Thoracic aorta (tissue), 2 donors: ENCODE data around the gene YBEY. TPM values are rescaled to one million over a fixed set of nuclear protein-coding genes. Genes with fewer than 3 reads are reported as not detected.

Experiments
- ATAC-seq: fragments of 150-250 bp; one replicate; pipeline ENCODE4 v1.8.0; 2017; ENCODE audit warnings: low read depth; ENCODE audit not compliant: insufficient number of reproducible peaks, low FRiP score
- DNase-seq: peaks from one replicate; pipeline ENCODE4 v3.0.0-alpha.2; 2020; ENCODE audit warnings: low spot score
- H3K27ac ChIP-seq, 2 donors: fragments of 200-600 bp; sonication (generic); 1 replicate in 1 of 2; 2 replicates in 1 of 2; pipeline ENCODE4 v1.5.1; 2016; ENCODE audit warnings: mild to moderate bottlenecking in 2 of 2, moderate library complexity in 2 of 2
- H3K27me3 ChIP-seq: fragments of 200-600 bp; sonication (generic); replicated peaks from 2 replicates; pipeline ENCODE4 v1.6.0; 2016; ENCODE audit warnings: mild to moderate bottlenecking; ENCODE audit not compliant: insufficient read depth
- H3K36me3 ChIP-seq: fragments of 200-600 bp; sonication (generic); one replicate; pipeline ENCODE4 v1.5.1; 2016
- H3K4me1 ChIP-seq, 2 donors: fragments of 200-600 bp; sonication (generic); 1 replicate in 1 of 2; 2 replicates in 1 of 2; pipeline versions ENCODE4 v1.5.1 to v1.6.0; 2016; ENCODE audit warnings: low read depth in 2 of 2, mild to moderate bottlenecking in 1 of 2; ENCODE audit not compliant: control insufficient read depth in 1 of 2
- H3K4me3 ChIP-seq: fragments of 200-600 bp; sonication (generic); 2 replicates; pipeline ENCODE4 v1.5.1; 2016; ENCODE audit warnings: mild to moderate bottlenecking
- H3K9me3 ChIP-seq: fragments of 200-600 bp; sonication (generic); 2 replicates; pipeline ENCODE4 v1.5.1; 2016
- total RNA-seq, 2 donors: library from RNA; depleted of rRNA; stranded (reverse); fragments of >200 nt; gene quantifications; one replicate each; pipeline versions ENCODE4 v1.1.0 to v1.2.3, GENCODE V29; 2016
- TF ChIP-seq, protein P1 (sequence below): fragments of 200-600 bp; sonication (generic); IDR thresholded peaks from one replicate; pipeline ENCODE4 v1.5.1; 2019; ENCODE audit warnings: antibody characterized with exemption

YBEY gene
- total RNA-seq, 2 donors from 2014 or later = 5.1 to 11.9 TPM

DNA sequence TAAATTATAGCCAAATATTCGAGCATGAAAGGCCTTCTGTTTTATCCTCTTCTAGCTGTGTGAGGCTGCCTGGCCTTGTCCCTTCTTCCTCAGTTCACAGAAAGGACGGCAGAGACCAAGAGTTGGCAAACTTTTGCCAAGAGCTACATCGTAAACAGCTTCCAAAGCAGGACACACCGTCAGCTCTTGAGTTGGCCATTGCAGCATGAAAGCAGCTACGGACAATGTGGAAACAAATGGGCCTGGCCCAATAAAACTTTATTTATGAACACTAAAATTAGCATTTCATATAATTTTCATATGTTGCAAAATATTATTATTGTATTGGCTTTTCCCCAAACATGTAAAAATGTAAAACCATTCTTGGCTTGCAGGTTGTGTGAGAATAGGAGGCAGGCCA is 26.8 kb downstream of the YBEY start:
- Histone ChIP-seq H3K4me1 (no peaks in the 10 kb centered on the region), H3K27ac (no peak overlapping the region)
- no peak for ATAC-seq

GRCh38 chr21:46314441-46315020 is 28.4 kb downstream of the YBEY start:
- no peaks in the 10 kb centered on the region for H3K4me1 ChIP-seq
- no peaks in the 10 kb centered on the region for H3K9me3 ChIP-seq
- no peaks in the 10 kb centered on the region for H3K27me3 ChIP-seq
- TF ChIP-seq, protein P1, sequence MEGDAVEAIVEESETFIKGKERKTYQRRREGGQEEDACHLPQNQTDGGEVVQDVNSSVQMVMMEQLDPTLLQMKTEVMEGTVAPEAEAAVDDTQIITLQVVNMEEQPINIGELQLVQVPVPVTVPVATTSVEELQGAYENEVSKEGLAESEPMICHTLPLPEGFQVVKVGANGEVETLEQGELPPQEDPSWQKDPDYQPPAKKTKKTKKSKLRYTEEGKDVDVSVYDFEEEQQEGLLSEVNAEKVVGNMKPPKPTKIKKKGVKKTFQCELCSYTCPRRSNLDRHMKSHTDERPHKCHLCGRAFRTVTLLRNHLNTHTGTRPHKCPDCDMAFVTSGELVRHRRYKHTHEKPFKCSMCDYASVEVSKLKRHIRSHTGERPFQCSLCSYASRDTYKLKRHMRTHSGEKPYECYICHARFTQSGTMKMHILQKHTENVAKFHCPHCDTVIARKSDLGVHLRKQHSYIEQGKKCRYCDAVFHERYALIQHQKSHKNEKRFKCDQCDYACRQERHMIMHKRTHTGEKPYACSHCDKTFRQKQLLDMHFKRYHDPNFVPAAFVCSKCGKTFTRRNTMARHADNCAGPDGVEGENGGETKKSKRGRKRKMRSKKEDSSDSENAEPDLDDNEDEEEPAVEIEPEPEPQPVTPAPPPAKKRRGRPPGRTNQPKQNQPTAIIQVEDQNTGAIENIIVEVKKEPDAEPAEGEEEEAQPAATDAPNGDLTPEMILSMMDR = no peak
- no peaks in the 10 kb centered on the region for H3K36me3 ChIP-seq
- DNase-seq = no peak
- no peak overlapping the region for H3K4me3 ChIP-seq
- H3K27ac ChIP-seq = no peak overlapping the region
- ATAC-seq = no peak

More for the DNA sequence above, 26.8 kb downstream of the YBEY start:
- no peak for DNase-seq
- H3K9me3 ChIP-seq = no peaks in the 10 kb centered on the region
- TF ChIP-seq, protein P1 = no peak
- no peaks in the 10 kb centered on the region for H3K36me3 ChIP-seq
- no peaks in the 10 kb centered on the region for H3K27me3 ChIP-seq
- no peak overlapping the region for H3K4me3 ChIP-seq

DNA sequence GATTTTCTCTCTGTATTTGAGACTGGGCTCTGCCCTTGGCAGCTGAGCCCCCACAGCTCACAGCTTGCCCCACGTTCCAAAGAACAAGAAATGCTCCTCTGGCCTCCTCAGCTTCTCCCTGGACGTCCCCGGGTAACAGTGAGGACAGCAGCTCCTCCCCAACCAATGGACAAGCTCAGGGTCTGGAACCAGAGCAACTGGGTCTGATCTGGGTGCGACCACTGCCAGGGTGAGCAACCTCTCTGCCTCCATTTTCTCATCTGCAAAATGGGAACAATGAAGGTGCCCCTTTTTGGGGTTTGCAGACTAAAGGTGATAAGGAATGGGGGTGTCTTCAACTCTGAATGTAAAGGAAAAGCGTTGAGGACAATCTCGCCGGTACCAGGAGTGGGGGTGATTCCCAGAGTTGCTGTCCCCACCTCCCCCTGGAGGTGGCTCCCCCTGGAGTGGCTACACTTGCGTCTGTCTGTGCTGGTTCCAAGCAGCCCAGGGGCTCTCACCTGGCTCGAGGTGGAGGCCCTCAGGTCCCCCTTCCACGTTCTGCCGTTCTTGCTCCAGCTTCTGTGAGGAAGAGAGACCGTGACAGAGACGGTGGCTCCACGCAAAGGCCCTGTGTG is 30.7 kb downstream of the YBEY start:
- no peak overlapping the region for H3K27ac ChIP-seq
- no peak for ATAC-seq
- H3K4me3 ChIP-seq = no peak overlapping the region
- no peaks in the 10 kb centered on the region for H3K9me3 ChIP-seq
- no peaks in the 10 kb centered on the region for H3K27me3 ChIP-seq
- no peaks in the 10 kb centered on the region for H3K36me3 ChIP-seq
- H3K4me1 ChIP-seq = no peaks in the 10 kb centered on the region
- DNase-seq = no peak
- TF ChIP-seq, protein P1 = no peak

DNA sequence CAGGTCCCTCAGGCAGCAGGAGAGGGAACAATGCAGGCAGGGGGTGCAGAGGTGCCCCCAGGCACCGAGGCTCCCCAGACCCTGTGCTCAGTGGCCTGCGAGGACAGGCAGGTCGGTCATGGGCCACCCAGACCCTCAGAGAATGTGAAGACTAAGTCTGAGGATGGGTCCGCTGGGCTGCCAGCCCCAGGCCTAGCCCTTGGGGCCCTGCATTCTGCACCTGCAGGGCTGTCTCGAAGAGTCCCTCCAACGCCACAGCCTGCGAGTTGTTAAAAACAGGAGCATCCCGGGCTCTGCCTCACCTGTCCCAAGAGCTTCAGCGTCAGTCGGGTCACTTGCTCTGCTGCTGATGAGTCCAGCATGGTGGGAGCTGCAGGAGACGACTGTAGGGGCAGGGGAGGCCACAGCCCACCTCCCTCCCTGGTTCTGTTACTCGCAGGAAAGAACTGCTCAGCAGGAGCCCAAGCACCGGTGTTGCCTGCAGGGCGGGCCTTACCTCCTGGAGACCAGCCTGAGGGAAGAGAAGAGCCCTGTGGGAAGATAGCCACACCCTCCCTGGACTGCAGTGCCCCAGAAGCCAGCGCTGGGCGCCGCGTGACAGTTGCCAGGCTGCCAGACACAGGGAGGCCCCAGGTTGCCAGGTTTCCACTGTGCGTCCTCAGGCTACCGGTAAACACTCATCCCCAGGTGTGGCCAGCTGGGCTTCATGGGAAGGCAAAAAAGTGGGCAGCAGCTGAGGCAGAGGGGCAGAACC is 31.7 kb downstream of the YBEY start:
- H3K4me3 ChIP-seq = no peak overlapping the region
- DNase-seq (no peak), ATAC-seq (no peak)
- no peak overlapping the region for H3K27ac ChIP-seq
- H3K4me1 ChIP-seq = peaks cover 9% of the 10 kb centered on the region in 2 donors
- H3K27me3 ChIP-seq = no peaks in the 10 kb centered on the region
- H3K9me3 ChIP-seq = no peaks in the 10 kb centered on the region
- TF ChIP-seq, protein P1 = no peak
- no peaks in the 10 kb centered on the region for H3K36me3 ChIP-seq

GRCh38 chr21:46318464-46318845 is 32.3 kb downstream of the YBEY start:
- DNase-seq (no peak), ATAC-seq (no peak)
- Histone ChIP-seq H3K4me1 (peaks cover 13% of the 10 kb centered on the region in 2 donors), H3K27ac (no peak overlapping the region), H3K27me3 (no peaks in the 10 kb centered on the region), H3K4me3 (no peak overlapping the region), H3K9me3 (no peaks in the 10 kb centered on the region), H3K36me3 (no peaks in the 10 kb centered on the region)
- TF ChIP-seq, protein P1 = no peak
